ENCODE measurements around the gene USP10. TPM values are rescaled to one million over a fixed set of nuclear protein-coding genes. Genes with fewer than 3 reads are reported as not detected.

Gene USP10
- polyA plus RNA-seq, 1 donor, result 137 TPM

DNA sequence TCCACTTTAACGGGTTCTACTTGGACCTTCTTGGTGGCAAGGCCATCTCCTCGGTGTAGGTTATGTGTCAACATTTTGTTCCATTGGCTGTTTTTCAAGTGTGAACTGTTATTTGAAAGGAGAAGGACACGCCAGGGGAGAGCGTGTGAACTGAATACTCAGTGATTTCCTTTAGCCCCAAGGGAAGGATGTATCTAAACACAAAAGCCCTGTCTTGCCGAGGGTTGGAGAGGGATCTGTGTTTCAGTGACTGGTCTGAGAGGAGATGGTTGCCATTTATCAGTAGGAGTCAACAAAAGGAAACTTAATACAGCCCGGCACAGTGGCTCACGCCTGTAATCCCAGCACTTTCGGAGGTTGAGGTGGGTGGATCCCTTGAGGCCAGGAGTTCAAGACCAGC, 50.0 kb downstream of the USP10 start:
- DNase-seq, result no peak

- DNase-seq, result no peak
These were observed 50.8 kb downstream of the USP10 start for GRCh38 chr16:84750575-84750974.

DNA sequence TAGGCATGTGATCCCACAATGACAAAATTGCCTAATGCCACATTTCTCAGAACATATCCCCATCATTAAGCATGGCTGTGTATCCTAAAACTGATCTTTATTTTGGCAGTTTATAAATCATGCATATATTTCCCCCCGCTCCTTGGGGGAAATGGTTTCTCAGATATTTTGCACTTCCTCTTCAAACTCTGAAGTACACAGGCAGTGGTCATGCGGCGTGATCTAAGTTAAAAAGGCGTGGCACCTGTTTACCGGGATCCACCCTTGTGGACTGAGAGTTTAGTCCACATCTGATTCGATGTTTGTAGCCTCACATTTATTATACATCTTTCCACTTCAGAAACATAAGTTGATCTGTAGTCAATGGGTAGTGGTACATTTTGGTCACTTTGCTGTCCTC, 51.4 kb downstream of the USP10 start:
- DNase-seq, result no peak

DNA sequence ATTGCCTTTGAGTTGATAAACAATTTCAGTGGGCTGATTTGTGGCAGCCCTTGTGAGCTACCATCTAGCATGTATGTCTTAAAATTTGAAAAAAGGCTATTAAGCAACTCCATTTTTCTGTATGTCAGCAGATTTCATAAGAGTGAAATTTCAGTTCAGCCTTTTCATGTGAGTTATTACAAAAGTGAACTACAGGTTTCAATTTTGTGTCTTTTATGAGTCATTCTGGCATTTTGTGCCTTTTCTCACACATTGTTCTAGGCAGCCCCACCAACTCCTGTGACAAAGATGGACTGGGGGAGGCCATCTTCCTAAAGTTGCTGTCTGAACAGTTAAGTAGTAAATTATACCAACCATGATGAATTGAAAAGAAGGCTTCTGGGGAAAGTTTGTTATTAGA, 52.1 kb downstream of the USP10 start:
- DNase-seq, result no peak

GRCh38 chr16:84752600-84752999, 52.8 kb downstream of the USP10 start:
- no peak for DNase-seq

DNA sequence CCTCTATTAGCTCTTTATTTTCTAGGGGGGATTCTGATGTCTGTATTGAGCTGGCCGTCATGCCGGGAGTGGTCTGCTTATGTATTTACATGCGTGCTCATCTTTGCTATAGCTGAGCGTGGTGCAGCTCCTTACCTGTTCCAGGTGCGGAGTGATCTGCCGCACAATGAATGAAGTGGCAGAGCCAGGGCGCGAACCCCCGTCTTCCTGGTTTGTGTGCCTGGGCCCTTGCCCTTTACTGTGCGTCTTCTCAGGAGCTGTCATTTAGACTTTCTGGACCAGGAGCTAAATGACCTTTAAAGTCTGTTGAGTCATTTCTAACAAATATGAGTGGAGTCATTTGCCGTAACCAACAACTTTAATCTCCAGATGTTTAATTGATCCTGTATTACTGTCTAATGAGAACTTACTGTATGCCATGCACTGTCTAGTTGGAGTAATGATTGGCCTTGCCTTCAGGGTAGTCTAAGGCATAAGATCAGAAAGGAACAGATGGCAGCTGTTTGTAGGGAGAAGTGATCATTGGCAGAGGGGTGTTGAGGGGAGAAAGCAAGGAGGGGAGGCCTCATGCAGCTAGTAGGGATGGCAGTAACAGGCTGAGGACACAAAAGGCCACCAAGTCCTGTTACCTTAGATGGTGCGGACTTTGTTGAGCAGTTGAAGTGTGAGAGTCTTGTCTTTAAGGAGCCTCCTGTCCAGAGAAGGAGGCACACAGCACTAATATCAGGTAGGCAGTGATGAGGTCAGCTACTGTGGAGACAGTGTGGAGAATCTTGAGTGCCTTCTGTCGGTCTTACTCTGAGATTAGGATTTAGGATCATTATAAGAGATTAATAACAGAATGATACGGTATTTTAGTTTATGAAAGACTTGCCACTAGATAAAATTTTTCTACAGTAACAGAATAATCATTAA, 53.9 kb downstream of the USP10 start:
- no peak for DNase-seq

DNA sequence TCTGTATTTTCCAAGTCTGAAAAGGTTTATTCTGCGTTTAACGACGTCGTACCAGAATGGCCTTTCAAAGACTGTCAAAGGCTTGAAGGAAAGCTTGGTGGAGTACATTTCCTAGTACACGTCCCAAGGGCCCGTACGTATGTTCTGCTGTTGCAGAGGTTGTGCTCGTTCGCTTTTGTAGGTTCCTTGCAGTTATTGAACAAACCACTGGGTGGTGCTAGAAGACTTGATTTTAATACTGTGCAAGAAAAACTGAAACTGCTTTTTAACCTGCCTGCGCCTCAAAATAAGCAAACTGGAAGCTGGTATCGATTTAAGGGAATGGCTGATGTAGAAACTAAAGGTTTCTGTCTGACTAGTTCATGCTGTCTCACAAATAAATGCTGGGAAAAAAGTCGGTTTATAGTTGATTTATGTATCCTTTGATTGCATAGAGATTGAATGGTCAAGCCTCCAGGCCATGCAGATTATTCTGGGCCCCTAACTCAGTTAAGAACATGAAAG, 54.6 kb downstream of the USP10 start:
- DNase-seq, result peak; percentile 86

DNA sequence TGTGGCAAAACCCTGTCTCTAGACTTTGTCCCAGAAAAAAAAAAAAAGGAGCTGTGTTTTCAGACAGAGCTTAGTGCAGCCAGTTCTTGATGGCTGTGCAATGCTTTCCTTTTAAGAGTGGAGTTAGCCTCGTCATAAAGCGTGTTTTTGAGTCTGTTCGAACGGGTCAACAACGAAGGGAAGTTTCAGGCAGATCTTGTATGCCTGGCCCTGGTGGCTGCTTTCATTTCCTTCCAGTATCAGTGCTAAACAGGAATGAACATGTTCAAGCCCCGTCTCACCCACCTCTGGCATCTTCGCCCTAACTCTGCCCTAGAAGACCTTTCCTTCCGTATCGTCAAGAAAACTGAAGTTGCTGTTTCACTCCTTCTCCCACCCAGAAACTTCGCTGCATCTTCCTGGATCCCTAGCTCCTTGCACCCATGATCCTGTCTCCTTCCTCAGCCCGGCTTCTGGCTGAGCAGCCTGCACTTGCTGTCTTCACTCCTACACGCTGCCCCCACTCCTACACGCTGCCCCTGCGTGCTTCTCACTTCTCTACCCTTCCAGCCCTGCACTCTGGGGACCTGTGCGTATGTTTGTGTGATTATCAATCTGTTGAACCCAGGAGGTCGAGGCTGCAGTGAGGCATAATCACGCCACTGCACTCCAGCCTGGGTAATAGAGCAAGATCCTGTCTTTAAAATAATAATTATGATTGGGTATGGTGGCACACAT, 55.3 kb downstream of the USP10 start:
- DNase-seq, result no peak

DNA sequence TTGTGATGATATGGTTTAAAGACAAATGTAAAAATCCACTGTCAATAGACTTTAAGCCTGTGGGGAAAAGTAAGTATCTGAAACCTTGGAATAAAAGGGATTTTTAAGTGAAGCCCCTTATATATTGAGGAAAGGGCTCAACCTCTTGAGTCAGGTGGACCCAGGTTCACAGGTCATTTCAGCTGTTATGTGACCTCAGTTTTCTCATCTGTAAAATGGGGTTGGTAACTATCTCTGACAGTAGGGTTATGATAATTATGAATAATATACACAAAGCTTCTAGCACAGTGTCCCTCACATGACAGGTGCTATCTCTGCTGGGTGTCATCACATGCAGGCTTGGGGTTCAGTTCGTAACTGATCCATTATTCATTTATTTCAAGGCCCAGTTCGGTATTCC, 57.0 kb downstream of the USP10 start:
- DNase-seq, result no peak

DNA sequence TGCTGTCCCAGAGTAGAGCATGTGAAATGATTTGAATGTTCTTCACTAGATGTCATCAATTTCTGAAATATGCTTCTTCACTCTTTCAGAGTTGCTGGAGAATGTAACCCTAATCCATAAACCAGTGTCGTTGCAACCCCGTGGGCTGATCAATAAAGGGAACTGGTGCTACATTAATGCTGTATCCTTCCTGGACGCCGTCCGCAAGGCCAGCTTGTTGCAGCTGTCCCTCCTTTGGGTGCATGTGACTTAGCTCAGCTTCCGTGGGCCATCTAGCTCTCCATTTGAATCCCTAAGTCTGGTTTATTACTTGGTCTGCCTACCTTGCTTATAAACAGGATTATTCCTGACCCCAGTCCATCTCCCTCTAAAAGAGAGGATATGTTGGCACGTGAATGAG, 58.8 kb downstream of the USP10 start:
- DNase-seq, result no peak

DNA sequence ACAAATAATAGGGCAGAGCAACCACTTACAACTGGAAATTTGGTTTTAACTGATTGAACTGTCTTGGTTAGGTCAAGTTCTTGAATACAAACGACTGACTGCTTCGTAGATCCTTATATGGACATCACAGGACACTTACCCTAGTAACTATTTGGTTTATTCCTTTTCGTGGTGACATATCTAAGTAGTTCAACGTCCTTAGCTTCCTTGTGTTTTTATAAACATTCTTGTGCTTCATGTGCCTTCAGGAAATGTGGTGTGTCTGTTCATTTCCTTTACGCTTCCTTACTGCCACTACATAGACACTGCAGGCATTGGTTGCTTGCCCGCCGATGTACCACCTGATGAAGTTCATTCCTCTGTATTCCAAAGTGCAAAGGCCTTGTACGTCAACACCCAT, 59.3 kb downstream of the USP10 start:
- DNase-seq, result no peak

DNA sequence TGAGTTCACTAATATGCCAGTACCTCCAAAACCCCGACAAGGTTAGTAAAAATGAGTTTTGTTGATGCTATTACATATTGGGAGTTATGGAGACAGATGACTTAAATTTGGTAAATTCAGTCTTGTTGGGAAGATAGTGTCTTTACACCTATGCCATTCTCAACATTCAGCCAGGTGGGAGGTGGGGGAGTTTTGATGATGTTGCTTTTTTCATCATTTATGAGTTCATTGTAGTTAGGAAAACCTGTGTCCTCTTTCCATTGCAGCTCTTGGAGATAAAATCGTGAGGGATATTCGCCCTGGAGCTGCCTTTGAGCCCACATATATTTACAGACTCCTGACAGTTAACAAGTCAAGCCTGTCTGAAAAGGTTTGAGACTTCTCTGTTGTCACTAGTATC, 60.1 kb downstream of the USP10 start:
- no peak for DNase-seq

DNA sequence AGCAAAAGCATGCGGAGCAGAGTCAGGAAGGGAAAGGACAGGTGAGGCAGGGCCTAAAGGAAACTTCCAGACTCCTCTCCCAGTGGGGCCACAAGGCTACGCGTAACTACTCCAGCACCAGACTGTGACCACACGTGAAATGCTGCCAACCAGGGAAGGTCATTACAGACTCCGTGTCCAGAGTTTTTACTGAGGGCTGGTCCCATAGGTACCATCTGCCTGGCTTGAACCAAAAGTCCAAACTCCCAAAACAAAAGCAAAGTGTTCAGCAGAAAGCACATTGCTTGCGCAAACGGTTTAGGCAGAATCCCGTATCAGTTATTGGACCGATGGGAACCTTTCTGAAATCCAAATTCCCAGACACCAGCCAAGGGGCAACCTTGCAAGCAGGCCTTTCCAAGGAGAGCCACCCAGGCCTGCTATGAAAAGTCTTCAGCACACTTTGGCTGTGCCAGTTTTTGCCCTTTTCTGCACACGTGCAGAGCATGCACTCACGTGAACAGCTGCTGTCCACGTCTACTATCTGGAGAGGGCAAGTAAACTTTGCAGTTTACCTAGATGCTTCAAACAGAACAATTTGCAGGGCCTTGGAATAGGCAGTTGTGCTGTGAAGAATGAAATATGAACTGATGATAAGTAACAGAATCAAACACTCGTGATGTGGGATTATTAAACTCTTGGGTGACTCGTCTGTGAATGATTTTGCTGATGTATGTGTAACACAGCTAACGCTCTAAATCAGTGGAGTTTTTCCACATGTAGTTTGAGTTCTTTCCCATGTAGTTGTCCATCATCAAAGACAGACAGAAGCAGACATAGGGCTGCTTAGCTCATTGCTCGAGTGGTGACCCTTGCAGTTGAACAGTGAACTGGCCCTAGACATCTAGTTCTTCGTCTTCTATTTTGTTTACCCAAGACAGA, 61.9 kb downstream of the USP10 start:
- DNase-seq, result no peak

DNA sequence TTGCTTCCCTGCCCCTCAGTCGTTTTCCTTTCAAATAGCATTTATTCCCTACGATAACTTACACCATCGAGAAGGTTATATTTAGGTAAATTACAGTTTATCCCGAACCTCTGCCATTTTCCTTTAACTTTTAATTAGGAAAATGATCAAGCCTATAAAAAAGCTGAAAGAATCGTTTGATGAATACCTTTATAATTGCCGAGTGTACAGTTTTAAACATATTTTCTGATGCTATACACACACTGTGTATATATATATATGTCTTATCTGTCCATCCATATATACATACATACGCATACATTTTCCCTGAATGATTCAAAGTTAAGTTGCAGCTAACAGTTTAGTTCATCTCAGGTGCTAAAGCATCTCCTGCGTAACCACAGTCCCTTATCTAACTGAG, 63.4 kb downstream of the USP10 start:
- DNase-seq, result no peak

DNA sequence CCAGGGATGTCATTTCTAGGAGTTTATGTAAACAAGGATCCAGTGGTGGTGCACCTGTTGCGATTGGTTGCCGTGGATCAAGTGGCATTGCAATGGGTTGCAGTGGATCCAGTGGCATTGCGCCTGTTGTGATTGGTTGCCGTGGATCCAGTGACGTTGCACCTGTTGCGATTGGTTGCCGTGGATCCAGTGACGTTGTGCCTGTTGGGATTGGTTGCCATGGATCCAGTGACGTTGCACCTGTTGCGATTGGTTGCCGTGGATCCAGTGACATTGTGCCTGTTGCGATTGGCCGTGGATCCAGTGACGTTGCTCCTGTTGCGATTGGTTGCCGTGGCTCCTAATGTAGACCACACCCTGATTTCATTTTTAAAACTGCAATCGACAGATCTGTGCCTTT, 63.8 kb downstream of the USP10 start:
- no peak for DNase-seq

DNA sequence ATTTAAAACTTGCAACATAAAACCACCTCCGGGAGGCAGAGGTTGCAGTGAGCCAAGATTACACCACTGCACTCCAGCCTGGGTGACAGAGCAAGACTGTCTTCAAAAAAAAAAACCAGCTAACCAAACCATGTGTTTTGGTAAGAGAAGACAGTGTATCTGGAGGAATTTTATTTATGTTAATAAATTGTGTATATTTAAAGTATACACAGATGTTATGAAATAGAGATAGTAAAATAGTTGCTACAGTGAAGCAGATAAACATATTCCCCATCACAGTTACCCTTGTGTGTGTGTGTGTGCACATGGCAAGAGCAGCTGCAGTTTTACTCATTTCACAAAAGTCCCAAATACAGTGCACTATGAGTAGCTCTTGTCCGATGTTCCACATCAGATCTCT, 65.2 kb downstream of the USP10 start:
- no peak for DNase-seq

DNA sequence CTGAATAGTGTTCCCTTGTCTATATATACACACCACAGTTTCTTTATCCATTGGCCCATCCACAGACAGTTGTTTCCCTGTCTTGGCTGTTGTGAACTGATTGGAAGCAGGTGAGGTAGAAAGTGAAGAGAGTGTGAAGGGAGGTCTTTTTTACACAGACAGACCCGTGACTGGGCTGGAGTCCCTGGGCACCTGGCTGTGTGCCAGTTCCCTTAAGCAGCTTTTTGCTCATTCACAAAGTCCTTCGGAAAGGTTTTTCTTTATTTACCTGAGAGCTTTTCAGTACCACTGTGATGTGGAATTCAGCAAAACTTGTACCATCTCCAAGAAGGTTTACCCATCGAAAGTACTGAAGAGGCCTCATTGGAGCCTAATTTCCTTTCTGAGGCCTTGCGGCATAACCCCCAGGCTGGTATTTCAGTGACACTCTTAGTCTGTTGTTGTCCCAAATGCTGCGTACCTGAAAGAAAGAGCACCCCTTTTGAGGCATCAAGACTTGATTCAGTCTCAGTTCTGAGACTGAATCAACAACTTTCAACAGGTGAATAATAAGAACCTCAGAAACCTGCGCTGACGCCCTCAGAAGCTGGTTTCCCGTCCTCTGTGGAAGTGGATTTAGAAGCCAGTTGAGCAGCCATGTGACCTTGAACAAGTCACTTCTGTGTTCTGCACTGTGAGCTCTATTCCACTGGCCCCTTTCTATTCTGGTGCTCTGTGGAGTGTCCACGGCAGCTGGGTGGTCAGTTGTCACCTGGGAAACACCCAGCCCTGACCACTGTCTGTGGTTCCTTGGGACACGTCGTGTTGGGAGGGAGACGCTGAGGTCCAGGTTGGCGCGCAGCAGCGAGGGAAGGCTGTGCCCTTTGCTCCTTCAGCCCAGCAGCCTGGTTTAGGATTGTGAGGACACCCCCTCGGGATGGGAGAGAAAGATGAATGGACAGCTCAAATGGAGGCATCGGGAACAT, 66.1 kb downstream of the USP10 start:
- no peak for DNase-seq

DNA sequence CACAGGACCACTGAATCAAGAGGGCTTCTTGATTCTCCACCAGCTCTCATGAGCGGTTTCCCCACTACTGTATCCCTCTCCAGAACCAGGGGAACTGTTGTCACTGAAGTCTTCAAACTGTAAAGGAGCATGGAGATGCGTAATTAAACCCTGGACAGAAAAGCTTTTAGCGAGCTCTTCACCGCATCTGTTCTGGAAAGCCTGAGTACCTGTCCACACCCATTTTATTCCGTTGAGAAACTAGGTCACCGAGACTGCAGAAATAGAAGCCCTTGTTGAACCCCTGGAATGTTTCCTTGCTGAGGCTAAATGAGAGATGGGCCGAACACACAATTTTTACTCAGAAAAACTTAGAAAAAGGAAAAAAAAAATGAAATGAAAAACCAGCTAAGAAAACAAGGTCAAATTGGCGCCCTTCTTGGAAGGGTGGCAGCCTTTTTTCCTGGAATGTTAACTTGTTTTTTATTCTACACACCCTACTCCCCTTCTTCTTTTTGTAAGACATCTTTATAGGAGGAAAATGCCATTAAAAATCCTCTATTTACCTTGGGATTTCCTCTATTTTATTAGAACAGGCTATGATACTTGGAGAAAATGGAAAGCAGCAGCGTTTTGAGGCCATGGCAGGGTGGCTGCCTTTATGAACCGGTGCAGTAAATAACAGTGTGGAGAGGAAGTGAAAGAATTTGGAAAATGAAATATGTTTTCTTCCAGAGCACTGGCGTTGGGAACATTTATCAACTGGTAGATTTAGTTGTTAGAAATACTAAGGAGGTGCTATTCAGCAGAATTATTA, 67.4 kb downstream of the USP10 start:
- DNase-seq, result no peak

GRCh38 chr16:84768061-84768807, 68.4 kb downstream of the USP10 start:
- DNase-seq, result no peak
